ENCODE results near the gene MYO5B. TPM values are rescaled to one million over a fixed set of nuclear protein-coding genes. Genes with fewer than 3 reads are reported as not detected.

Gene MYO5B
- total RNA-seq, 4 donors from 2014 or later: 0.05 to 0.60 (median 0.35) TPM

DNA sequence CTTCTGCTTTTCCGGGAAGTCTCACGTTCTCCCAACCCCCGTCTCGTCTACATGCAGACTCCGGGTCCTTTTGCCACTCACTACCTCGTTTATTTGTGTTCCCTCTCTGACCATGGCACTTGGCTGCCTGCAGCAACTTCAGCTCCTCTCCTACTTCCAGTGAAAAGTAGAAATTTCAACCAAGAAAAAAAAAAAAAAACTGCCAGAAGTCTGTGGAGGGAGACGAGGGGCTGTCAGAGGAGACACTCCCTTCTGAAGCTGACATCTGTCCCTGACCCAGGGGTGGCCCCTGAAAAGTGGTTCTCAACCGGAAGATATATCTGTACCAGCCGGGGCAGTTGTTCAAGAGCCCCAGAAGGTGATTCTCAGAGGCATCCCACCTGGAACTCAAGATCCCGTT, 742 bp upstream of the MYO5B start:
- no peak for TF ChIP-seq POLR2A (IDR thresholded peaks at IDR 0.05)
- TF ChIP-seq, protein P1, sequence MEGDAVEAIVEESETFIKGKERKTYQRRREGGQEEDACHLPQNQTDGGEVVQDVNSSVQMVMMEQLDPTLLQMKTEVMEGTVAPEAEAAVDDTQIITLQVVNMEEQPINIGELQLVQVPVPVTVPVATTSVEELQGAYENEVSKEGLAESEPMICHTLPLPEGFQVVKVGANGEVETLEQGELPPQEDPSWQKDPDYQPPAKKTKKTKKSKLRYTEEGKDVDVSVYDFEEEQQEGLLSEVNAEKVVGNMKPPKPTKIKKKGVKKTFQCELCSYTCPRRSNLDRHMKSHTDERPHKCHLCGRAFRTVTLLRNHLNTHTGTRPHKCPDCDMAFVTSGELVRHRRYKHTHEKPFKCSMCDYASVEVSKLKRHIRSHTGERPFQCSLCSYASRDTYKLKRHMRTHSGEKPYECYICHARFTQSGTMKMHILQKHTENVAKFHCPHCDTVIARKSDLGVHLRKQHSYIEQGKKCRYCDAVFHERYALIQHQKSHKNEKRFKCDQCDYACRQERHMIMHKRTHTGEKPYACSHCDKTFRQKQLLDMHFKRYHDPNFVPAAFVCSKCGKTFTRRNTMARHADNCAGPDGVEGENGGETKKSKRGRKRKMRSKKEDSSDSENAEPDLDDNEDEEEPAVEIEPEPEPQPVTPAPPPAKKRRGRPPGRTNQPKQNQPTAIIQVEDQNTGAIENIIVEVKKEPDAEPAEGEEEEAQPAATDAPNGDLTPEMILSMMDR (IDR thresholded peaks at IDR 0.05 in 4 of 5, conservative IDR thresholded peaks at IDR 0.05 in 1 of 5): no peak

DNA sequence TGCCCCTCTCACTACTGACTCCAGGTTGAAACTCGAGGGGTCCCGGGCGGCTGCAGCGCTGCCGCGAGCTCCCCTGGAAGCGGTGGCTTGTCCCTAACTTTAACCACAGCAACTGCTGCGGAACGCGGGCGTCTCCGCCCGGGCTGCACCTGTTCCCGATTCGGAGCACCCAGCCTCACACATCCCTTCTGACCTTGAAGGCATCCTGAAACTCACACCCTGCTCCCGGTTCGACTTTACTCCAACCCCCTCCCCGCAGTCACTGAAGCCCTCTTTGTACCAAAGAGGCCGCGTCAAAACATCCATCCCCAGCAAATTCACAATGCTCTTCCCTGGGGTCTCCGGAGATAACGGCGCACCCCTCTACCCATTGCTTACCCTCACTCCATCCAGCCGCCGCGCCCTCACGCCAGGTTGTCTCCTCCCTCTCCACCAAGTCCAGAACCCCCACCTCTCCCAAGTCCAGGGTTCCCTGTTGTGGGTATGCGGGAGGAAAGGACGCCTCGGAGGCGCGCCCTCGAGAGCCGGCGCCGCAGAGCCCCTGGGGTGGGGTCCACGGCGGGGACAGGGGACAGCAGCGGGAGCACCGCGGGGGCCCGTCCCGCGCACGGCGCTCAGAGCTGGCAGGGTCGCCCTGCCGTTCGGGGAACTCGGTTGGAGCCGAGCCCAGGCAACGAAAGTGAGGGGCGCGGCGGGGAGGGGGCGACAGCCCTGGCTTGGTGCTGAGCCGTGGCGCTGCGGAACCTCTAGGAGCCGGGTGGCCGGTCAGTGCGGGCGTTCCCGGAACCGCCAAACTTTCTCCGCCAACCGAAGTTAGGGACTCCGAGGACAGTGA, 934 bp downstream of the MYO5B start:
- DNase-seq (no peak), ATAC-seq (peak; percentile 26 to 31)
- Histone ChIP-seq H3K36me3 (no peaks in the 10 kb centered on the region), H3K4me1 (peaks cover 0 to 6% of the 10 kb centered on the region in 2 donors), H3K27ac (no peak overlapping the region), H3K27me3 (peaks cover 53 to 64% (median 59%) of the 10 kb centered on the region in 3 donors), H3K4me3 (peak overlapping the region; percentile 44 to 61 (median 50)), H3K9me3 (no peaks in the 10 kb centered on the region)
- in situ Hi-C loops (cut with MboI; ENCODE audit: low sequenced_read_pairs in 4 of 4): loop anchor here in 2 of 4 donors (10.0 to 25.0 kb wide), 2 partner anchors 179 to 182 kb away; no protein-coding TSS in a partner anchor
- TF ChIP-seq, protein P1 (IDR thresholded peaks at IDR 0.05 in 4 of 5, conservative IDR thresholded peaks at IDR 0.05 in 1 of 5): no peak
- TF ChIP-seq POLR2A (IDR thresholded peaks at IDR 0.05): no peak
- intact Hi-C loops (cut with DNase I; ENCODE audit: low total_unique reads): no loop called here

More for the DNA sequence above, 742 bp upstream of the MYO5B start:
- DNase-seq: no peak
- intact Hi-C loops (cut with DNase I; ENCODE audit: low total_unique reads) (loop anchor here (1.0 kb wide), 2 partner anchors 186 to 250 kb away; no protein-coding TSS in a partner anchor), in situ Hi-C loops (cut with MboI; ENCODE audit: low sequenced_read_pairs in 4 of 4) (loop anchor here in 2 of 4 donors (10.0 to 25.0 kb wide), 2 partner anchors 181 to 183 kb away; no protein-coding TSS in a partner anchor)
- Histone ChIP-seq H3K27ac (no peak overlapping the region), H3K9me3 (no peaks in the 10 kb centered on the region), H3K4me1 (peaks cover 0 to 6% of the 10 kb centered on the region in 2 donors), H3K36me3 (no peaks in the 10 kb centered on the region), H3K4me3 (no peak overlapping the region), H3K27me3 (peaks cover 53 to 63% (median 62%) of the 10 kb centered on the region in 3 donors)
- no peak for ATAC-seq

DNA sequence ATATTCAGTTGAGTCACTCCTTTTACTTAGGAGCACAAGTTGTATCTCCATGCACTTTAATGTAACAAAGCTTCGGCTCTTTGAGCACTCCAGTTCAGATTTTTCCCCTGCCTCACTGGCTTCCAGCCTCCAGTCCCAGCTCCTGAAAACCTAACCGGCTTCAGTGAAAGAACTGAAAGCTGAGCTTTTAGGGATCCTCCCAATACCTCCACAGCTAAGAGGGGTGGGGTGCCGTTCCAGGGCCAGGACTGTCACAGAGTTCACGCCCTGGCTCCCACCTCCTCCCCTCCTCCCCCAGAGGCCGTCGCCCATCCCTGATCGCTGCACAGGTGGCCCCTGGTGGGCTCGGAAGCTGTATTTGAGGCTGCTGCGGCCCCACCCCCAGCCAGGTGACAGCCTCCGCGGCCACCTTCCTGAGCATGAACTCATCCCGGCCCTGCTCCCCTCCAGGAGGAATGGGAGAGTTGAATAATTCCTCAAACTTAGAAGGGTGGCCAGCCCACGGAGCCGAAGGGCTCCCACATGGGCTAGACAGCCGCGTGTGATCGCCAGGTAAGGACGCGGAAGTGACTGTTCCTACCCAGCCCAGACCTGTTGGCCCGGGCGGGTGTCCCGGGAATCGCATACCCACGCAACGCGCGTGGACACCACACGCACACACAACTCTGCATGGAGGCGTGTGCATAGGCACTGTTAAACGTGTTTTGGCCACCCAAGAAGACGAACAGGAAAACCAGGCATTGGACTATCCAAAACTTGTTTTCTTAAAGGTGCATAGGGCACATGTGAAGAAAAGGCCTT, 1.8 kb downstream of the MYO5B start:
- H3K27me3 ChIP-seq: peaks cover 46 to 62% (median 57%) of the 10 kb centered on the region in 3 donors
- H3K4me1 ChIP-seq: peaks cover 0 to 6% of the 10 kb centered on the region in 2 donors
- in situ Hi-C loops (cut with MboI; ENCODE audit: low sequenced_read_pairs in 4 of 4) (loop anchor here in 2 of 4 donors (10.0 to 25.0 kb wide), 2 partner anchors 178 to 181 kb away; no protein-coding TSS in a partner anchor), intact Hi-C loops (cut with DNase I; ENCODE audit: low total_unique reads) (no loop called here)
- ATAC-seq (no peak), DNase-seq (no peak)
- H3K27ac ChIP-seq: no peak overlapping the region
- no peaks in the 10 kb centered on the region for H3K9me3 ChIP-seq
- H3K36me3 ChIP-seq: no peaks in the 10 kb centered on the region
- TF ChIP-seq, protein P1 (IDR thresholded peaks at IDR 0.05 in 4 of 5, conservative IDR thresholded peaks at IDR 0.05 in 1 of 5): no peak
- TF ChIP-seq POLR2A (IDR thresholded peaks at IDR 0.05): no peak
- no peak overlapping the region for H3K4me3 ChIP-seq

DNA sequence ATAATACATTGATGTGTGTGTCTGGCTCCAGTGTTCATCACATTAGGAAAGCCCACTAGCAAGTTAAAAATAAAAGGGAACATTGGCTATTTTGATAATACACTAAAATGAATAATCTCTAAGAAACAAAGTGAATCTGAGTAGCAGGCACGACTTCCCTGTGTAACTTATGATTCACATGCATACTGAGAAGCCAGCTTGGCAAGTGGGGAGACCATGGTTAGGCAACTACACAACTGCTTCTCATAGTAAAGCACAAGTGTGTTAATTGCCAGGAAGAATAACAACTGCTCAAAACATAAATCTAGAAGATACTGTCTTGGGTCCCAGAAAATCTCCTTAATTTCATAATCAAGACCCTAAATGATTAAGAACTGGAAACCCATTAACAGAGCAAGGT, 4.0 kb downstream of the MYO5B start:
- DNase-seq (no peak), ATAC-seq (no peak)
- Histone ChIP-seq H3K36me3 (no peaks in the 10 kb centered on the region), H3K27me3 (peaks cover 32 to 52% (median 47%) of the 10 kb centered on the region in 3 donors), H3K9me3 (no peaks in the 10 kb centered on the region), H3K4me3 (no peak overlapping the region), H3K27ac (no peak overlapping the region), H3K4me1 (peaks cover 0 to 6% of the 10 kb centered on the region in 2 donors)
- in situ Hi-C loops (cut with MboI; ENCODE audit: low sequenced_read_pairs in 4 of 4) (loop anchor here in 2 of 4 donors (10.0 to 25.0 kb wide), 2 partner anchors 176 to 179 kb away; no protein-coding TSS in a partner anchor), intact Hi-C loops (cut with DNase I; ENCODE audit: low total_unique reads) (no loop called here)
- TF ChIP-seq, protein P1 (IDR thresholded peaks at IDR 0.05 in 4 of 5, conservative IDR thresholded peaks at IDR 0.05 in 1 of 5): no peak
- no peak for TF ChIP-seq POLR2A (IDR thresholded peaks at IDR 0.05)
